ENCODE data around the gene SF3B6. TPM values are rescaled to one million over a fixed set of nuclear protein-coding genes. Genes with fewer than 3 reads are reported as not detected.

The SF3B6 gene
- total and polyA plus RNA-seq, 2 of the 4 experiments (the other 2 are of a cell fraction): 143 to 191 TPM

DNA sequence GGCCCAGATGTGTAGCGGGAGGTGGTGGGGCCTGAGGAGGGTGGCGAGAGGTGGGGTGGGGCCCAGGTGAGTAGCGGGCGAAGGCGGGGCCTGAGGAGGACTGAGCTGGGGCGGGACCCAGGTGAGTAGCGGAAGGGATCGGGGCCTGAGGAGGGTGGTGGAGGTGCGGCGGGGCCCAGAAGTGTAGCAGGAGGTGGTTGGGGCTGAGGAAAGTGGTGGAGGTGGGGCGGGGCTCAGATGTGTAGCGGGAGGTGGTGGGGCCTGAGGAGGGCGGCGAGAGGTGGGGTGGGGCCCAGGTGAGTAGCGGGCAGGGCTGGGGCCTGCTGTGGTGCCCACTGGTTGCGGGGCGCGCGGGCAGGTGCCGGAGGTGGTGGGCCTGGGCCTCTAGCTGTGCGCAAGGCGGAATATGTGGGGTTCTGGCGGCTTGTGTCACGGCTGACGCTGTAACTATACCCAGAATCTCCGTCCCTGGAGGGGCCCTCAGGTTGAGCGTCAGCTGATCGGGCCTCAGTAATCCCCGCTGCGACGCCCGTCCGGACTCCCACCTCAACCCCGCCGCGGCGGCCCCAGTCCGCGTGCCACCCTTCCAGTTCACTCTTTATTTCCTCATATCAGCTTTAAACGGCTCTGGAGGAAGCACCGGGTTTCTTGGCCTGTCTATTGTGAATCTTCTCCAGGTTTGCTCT lies 866 bp upstream of the SF3B6 start:
- peak overlapping the region; percentile 85 for H4K5ac ChIP-seq (ENCODE audit: low read depth, low read length)
- H2BK15ac ChIP-seq (ENCODE audit: low read depth, low read length): no peak overlapping the region
- no peak overlapping the region for H3K56ac ChIP-seq (ENCODE audit: extremely low read depth, insufficient read depth, low read length)
- H2BK5ac ChIP-seq (ENCODE audit: low read depth, low read length, poor library complexity, severe bottlenecking): peak overlapping the region; percentile 8
- BruUV-seq (replicated peaks): no TSS peak
- no peak overlapping the region for H2BK120ac ChIP-seq (ENCODE audit: low read depth, low read length)
- H3K27ac ChIP-seq (ENCODE audit: insufficient read depth, low read length): peak overlapping the region; percentile 40
- peak overlapping the region; percentile 63 to 77 for H4K8ac ChIP-seq (ENCODE audit: low read depth in 2 of 2, low read length in 2 of 2)
- peak overlapping the region; percentile 91 for H2AFZ ChIP-seq (replicated peaks; ENCODE audit: low read length, poor library complexity)
- no peak for DNase-seq
- H3K4ac ChIP-seq (ENCODE audit: low read depth, low read length): peak overlapping the region; percentile 36
- intact Hi-C loops (cut with micrococcal nuclease) (loop anchor here (1.0 kb wide), 1 partner anchor 150 kb away; the partner anchor contains the start of gene ATAD2B), dilution Hi-C loops (cut with HindIII; ENCODE audit: low sequenced_read_pairs, unreplicated experiment) (no loop called here), in situ Hi-C loops (cut with MboI; ENCODE audit: low sequenced_read_pairs) (loop anchor here (10.0 kb wide), 1 partner anchor 252 kb away; no protein-coding TSS in a partner anchor)
- H3K27me3 ChIP-seq (ENCODE audit: control insufficient read depth, insufficient read depth, low read length): no peaks in the 10 kb centered on the region
- peak overlapping the region; percentile 13 for H2AK5ac ChIP-seq (ENCODE audit: low read depth, low read length)
- H3K14ac ChIP-seq (replicated peaks; ENCODE audit: low read depth, low read length): 0 out of 2 replicates have a peak overlapping the region, but pooled peaks have one; percentile 47
- no peaks in the 10 kb centered on the region; the same call in 1 of the 2 replicates for H4K20me1 ChIP-seq (ENCODE audit: insufficient read depth, low read length)
- peaks cover 3% of the 10 kb centered on the region; the same call in 1 of the 2 replicates for H3K4me1 ChIP-seq (ENCODE audit: control insufficient read depth, insufficient read depth, low read length)
- H3K18ac ChIP-seq (ENCODE audit: low read depth, low read length): no peak overlapping the region
- H3K4me3 ChIP-seq (ENCODE audit: insufficient read depth, low read depth, low read length): peak overlapping the region; percentile 73
- 3% methylated on average over 10 of the region's 41 CpGs; no CpG with 5 or more reads in 1 of the 2 experiments for WGBS, 2 experiments (ENCODE audit: extremely low coverage in 2 of 2, insufficient read length in 1 of 2)
- peaks cover 17 to 36% of the 10 kb centered on the region in 2 experiments; a peak in 3 of 4 replicates for H3K79me1 ChIP-seq (ENCODE audit: low read depth in 1 of 2, low read length in 2 of 2)
- peak overlapping the region; percentile 96 for H2AK9ac ChIP-seq (replicated peaks; ENCODE audit: low read depth, low read length, poor library complexity)
- H3K9me3 ChIP-seq (ENCODE audit: control insufficient read depth, insufficient read depth, low read length): no peaks in the 10 kb centered on the region
- H4K91ac ChIP-seq (ENCODE audit: insufficient read depth, low read depth, low read length): peak overlapping the region; percentile 46; the same call in 1 of the 2 replicates
- no peak overlapping the region for H3K23ac ChIP-seq (ENCODE audit: low read depth, low read length)
- ChIA-PET CTCF (no interaction called here), POLR2A (ENCODE audit: unreplicated experiment) (no interaction called here)
- H2BK20ac ChIP-seq (ENCODE audit: low read depth, low read length): no peak overlapping the region
- no peaks in the 10 kb centered on the region for H3K9me1 ChIP-seq (ENCODE audit: insufficient read depth, low read length)
- peak overlapping the region; percentile 69 for H3K4me2 ChIP-seq (ENCODE audit: low read depth, low read length)
- peak overlapping the region; percentile 44 for H3K9ac ChIP-seq (ENCODE audit: low read depth, low read length)
- no peak for ATAC-seq (ENCODE audit: low read depth)
- peaks cover 10% of the 10 kb centered on the region for H3K36me3 ChIP-seq (ENCODE audit: control insufficient read depth, insufficient read depth, low read length)
- TF ChIP-seq FOS (IDR thresholded peaks at IDR 0.05; ENCODE audit: low read depth, low read length) (no peak), MXI1 (IDR thresholded peaks at IDR 0.05; ENCODE audit: borderline replicate concordance, low read depth, low read length) (no peak), SMC3 (IDR thresholded peaks at IDR 0.05; ENCODE audit: low read depth, low read length) (no peak), RCOR1 (IDR thresholded peaks at IDR 0.05; ENCODE audit: insufficient replicate concordance, low read length) (no peak), NFE2L2 (IDR thresholded peaks at IDR 0.05; ENCODE audit: low read depth, low read length) (no peak), MAZ (IDR thresholded peaks at IDR 0.05; ENCODE audit: borderline replicate concordance, low read depth, low read length) (no peak), CEBPB (IDR thresholded peaks at IDR 0.05; ENCODE audit: low read depth, low read length) (no peak), BHLHE40 (IDR thresholded peaks at IDR 0.05; ENCODE audit: low read depth, low read length) (no peak), RFX5 (IDR thresholded peaks at IDR 0.05; ENCODE audit: low read depth, low read length) (no peak), MAFK (IDR thresholded peaks at IDR 0.05; ENCODE audit: low read depth, low read length) (no peak), CHD1 (IDR thresholded peaks at IDR 0.05; ENCODE audit: low read depth, low read length) (no peak)
- TF ChIP-seq, protein P1, sequence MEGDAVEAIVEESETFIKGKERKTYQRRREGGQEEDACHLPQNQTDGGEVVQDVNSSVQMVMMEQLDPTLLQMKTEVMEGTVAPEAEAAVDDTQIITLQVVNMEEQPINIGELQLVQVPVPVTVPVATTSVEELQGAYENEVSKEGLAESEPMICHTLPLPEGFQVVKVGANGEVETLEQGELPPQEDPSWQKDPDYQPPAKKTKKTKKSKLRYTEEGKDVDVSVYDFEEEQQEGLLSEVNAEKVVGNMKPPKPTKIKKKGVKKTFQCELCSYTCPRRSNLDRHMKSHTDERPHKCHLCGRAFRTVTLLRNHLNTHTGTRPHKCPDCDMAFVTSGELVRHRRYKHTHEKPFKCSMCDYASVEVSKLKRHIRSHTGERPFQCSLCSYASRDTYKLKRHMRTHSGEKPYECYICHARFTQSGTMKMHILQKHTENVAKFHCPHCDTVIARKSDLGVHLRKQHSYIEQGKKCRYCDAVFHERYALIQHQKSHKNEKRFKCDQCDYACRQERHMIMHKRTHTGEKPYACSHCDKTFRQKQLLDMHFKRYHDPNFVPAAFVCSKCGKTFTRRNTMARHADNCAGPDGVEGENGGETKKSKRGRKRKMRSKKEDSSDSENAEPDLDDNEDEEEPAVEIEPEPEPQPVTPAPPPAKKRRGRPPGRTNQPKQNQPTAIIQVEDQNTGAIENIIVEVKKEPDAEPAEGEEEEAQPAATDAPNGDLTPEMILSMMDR (conservative IDR thresholded peaks at IDR 0.05; ENCODE audit: low read depth, low read length): no peak
- TF ChIP-seq, protein P2, sequence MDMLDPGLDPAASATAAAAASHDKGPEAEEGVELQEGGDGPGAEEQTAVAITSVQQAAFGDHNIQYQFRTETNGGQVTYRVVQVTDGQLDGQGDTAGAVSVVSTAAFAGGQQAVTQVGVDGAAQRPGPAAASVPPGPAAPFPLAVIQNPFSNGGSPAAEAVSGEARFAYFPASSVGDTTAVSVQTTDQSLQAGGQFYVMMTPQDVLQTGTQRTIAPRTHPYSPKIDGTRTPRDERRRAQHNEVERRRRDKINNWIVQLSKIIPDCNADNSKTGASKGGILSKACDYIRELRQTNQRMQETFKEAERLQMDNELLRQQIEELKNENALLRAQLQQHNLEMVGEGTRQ (IDR thresholded peaks at IDR 0.05; ENCODE audit: low read depth, low read length): no peak
- TF ChIP-seq, protein P3, sequence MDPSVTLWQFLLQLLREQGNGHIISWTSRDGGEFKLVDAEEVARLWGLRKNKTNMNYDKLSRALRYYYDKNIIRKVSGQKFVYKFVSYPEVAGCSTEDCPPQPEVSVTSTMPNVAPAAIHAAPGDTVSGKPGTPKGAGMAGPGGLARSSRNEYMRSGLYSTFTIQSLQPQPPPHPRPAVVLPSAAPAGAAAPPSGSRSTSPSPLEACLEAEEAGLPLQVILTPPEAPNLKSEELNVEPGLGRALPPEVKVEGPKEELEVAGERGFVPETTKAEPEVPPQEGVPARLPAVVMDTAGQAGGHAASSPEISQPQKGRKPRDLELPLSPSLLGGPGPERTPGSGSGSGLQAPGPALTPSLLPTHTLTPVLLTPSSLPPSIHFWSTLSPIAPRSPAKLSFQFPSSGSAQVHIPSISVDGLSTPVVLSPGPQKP (IDR thresholded peaks at IDR 0.05; ENCODE audit: borderline replicate concordance, low read depth, low read length): no peak
